HepG2 (cell line): ENCODE data around the gene E2F1. TPM values are rescaled to one million over a fixed set of nuclear protein-coding genes. Genes with fewer than 3 reads are reported as not detected.

Experiments used
- AKAP8 ChIP-seq: sonication (generic); formaldehyde crosslinking; IDR thresholded peaks from 2 replicates; pipeline ENCODE4 v1.5.1; 2020; ENCODE audit warnings: mild to moderate bottlenecking, missing genetic modification reagents
- FOXC1 ChIP-seq: sonication (generic); formaldehyde crosslinking; IDR thresholded peaks from 2 replicates; pipeline ENCODE4 v1.8.0; 2022; ENCODE audit warnings: mild to moderate bottlenecking, missing genetic modification reagents, borderline replicate concordance
- GZF1 ChIP-seq: sonication (generic); formaldehyde crosslinking; IDR thresholded peaks from 2 replicates; pipeline ENCODE4 v1.5.1; 2020; ENCODE audit warnings: mild to moderate bottlenecking, missing genetic modification reagents
- HIC2 ChIP-seq: sonication (generic); formaldehyde crosslinking; IDR thresholded peaks from 2 replicates; pipeline ENCODE4 v1.9.0; 2022; ENCODE audit warnings: low read depth, missing genetic modification reagents
- JUN ChIP-seq: sonication (generic); formaldehyde crosslinking; IDR thresholded peaks from 2 replicates; pipeline ENCODE4 v1.4.0; 2020; ENCODE audit warnings: mild to moderate bottlenecking, missing genetic modification reagents
- MTF2 ChIP-seq: sonication (generic); formaldehyde crosslinking; IDR thresholded peaks from 2 replicates; pipeline ENCODE4 v1.5.0; 2020; ENCODE audit warnings: missing genetic modification reagents, borderline replicate concordance
- NCOA1 ChIP-seq: sonication (generic); formaldehyde crosslinking; IDR thresholded peaks from 2 replicates; pipeline ENCODE4 v1.9.0; 2021; ENCODE audit warnings: missing genetic modification reagents
- NR1H2 ChIP-seq: sonication (generic); formaldehyde crosslinking; IDR thresholded peaks from 2 replicates; pipeline ENCODE4 v1.8.1; 2022; ENCODE audit warnings: low read depth, missing genetic modification reagents, borderline replicate concordance
- POGZ ChIP-seq: sonication (generic); formaldehyde crosslinking; IDR thresholded peaks from 2 replicates; pipeline ENCODE4 v1.4.0; 2020; ENCODE audit warnings: mild to moderate bottlenecking, missing genetic modification reagents
- RAD51 ChIP-seq: fragments of 450-650 bp; IDR thresholded peaks from 2 replicates; pipeline ENCODE4 v1.6.1; 2016; ENCODE audit warnings: borderline replicate concordance
- RXRA ChIP-seq: sonication (generic); formaldehyde crosslinking; IDR thresholded peaks from 2 replicates; pipeline ENCODE4 v1.5.1; 2020; ENCODE audit warnings: missing genetic modification reagents
- SMC3 ChIP-seq: IDR thresholded peaks from 2 replicates; pipeline ENCODE4 v1.6.1; 2011; ENCODE audit warnings: low read length, improper control_type of control experiment
- TBX2 ChIP-seq: sonication (generic); formaldehyde crosslinking; IDR thresholded peaks from 2 replicates; pipeline ENCODE4 v1.5.0; 2020; ENCODE audit warnings: missing genetic modification reagents, mild to moderate bottlenecking, borderline replicate concordance
- TOPORS ChIP-seq: sonication (generic); formaldehyde crosslinking; IDR thresholded peaks from 2 replicates; pipeline ENCODE4 v1.8.0; 2023; ENCODE audit warnings: mild to moderate bottlenecking, missing genetic modification reagents
- ZNF292 ChIP-seq: sonication (generic); formaldehyde crosslinking; IDR thresholded peaks from 2 replicates; pipeline ENCODE4 v1.8.1; 2022; ENCODE audit warnings: mild to moderate bottlenecking, low read depth, missing genetic modification reagents, borderline replicate concordance
- ZNF580 ChIP-seq: IDR thresholded peaks from 2 replicates; pipeline ENCODE4 v1.6.1; 2016; ENCODE audit warnings: low read depth, borderline replicate concordance
- ZNF703 ChIP-seq: sonication (generic); formaldehyde crosslinking; IDR thresholded peaks from 2 replicates; pipeline ENCODE4 v1.5.1; 2020; ENCODE audit warnings: missing genetic modification reagents, mild to moderate bottlenecking, moderate library complexity, borderline replicate concordance
- ZNF777 ChIP-seq: sonication (generic); formaldehyde crosslinking; IDR thresholded peaks from 2 replicates; pipeline ENCODE4 v1.4.0; 2020; ENCODE audit warnings: missing genetic modification reagents
- ZNF782 ChIP-seq: sonication (generic); formaldehyde crosslinking; IDR thresholded peaks from 2 replicates; pipeline ENCODE4 v1.4.0; 2020; ENCODE audit warnings: missing genetic modification reagents, mild to moderate bottlenecking, borderline replicate concordance
- ZNF891 ChIP-seq: sonication (generic); formaldehyde crosslinking; IDR thresholded peaks from 2 replicates; pipeline ENCODE4 v1.5.0; 2020; ENCODE audit warnings: mild to moderate bottlenecking, missing genetic modification reagents
- polyA plus RNA-seq, 8 experiments: library from polyadenylated mRNA; depleted of rRNA in 3 of 8; stranded (reverse) in 7 of 8; unstranded in 1 of 8; fragments of >200 nt; fragmentation: Illumina TruSeq in 4 of 8; extraction: Trizol in 4 of 8; gene quantifications; 2 replicates each; pipeline versions ENCODE4 v1.2.1 to v1.2.3, GENCODE V29; 2011 to 2016; ENCODE audit warnings: low read depth in 4 of 8, missing spikeins in 1 of 8, mixed read lengths in 1 of 8; ENCODE audit not compliant: insufficient read depth in 1 of 8
- total RNA-seq, 5 experiments: library from RNA; depleted of rRNA; stranded (reverse); fragments of >200 nt; fragmentation: Illumina TruSeq; extraction: Trizol; gene quantifications; 2 replicates each; pipeline ENCODE4 v1.2.3, GENCODE V29; 2016; ENCODE audit warnings: low read depth in 1 of 5
- TF ChIP-seq, protein P1 (sequence below): sonication (generic); formaldehyde crosslinking; IDR thresholded peaks from 2 replicates; pipeline ENCODE4 v1.5.1; 2020; ENCODE audit warnings: mild to moderate bottlenecking, missing genetic modification reagents, moderate library complexity
- TF ChIP-seq, protein P2 (sequence below): sonication (generic); formaldehyde crosslinking; IDR thresholded peaks from 2 replicates; pipeline ENCODE4 v1.4.0; 2020; ENCODE audit warnings: missing genetic modification reagents, mild to moderate bottlenecking, borderline replicate concordance

Gene E2F1
- total and polyA plus RNA-seq, 2 of the 13 experiments (the other 11 are each of a cell fraction or from before 2014, with no cell fraction given): 25.5 to 39.4 TPM

DNA sequence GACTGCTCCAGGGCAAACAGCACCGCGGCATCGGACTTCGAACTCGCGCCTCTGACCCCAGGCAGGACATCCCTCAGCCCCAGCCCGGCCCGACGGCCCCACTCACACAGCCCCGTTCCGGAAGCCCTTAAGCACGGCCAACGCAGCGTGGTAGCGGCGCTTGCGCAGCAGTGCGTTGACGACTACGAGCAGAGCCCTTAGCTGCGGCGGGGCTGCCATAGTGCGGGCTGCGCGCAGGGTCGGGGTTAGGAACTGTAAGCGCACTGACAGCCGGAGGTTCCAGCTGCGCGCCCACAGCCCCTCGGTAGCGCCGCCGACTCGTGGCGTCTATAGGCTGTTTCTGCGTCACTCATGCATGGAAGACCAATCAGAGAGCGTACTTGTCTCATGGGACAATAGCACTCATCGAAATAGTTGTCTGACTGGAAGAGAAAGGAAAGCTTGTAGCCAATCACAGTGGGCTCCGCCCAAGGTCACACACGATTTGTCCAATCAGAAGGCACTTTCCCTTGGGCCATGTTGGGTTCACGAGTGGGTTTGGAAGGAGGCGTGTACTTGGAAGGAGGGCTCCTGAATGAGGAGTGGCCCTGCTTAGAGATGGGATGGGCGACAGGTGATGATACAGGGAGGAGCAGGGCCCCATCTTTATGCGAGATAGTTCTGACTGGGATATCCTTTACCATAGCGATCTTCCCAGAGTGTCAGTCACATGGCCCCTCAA is 34.0 kb upstream of the E2F1 start, which contains the start of gene PXMP4 (continued):
- TF ChIP-seq, protein P1, sequence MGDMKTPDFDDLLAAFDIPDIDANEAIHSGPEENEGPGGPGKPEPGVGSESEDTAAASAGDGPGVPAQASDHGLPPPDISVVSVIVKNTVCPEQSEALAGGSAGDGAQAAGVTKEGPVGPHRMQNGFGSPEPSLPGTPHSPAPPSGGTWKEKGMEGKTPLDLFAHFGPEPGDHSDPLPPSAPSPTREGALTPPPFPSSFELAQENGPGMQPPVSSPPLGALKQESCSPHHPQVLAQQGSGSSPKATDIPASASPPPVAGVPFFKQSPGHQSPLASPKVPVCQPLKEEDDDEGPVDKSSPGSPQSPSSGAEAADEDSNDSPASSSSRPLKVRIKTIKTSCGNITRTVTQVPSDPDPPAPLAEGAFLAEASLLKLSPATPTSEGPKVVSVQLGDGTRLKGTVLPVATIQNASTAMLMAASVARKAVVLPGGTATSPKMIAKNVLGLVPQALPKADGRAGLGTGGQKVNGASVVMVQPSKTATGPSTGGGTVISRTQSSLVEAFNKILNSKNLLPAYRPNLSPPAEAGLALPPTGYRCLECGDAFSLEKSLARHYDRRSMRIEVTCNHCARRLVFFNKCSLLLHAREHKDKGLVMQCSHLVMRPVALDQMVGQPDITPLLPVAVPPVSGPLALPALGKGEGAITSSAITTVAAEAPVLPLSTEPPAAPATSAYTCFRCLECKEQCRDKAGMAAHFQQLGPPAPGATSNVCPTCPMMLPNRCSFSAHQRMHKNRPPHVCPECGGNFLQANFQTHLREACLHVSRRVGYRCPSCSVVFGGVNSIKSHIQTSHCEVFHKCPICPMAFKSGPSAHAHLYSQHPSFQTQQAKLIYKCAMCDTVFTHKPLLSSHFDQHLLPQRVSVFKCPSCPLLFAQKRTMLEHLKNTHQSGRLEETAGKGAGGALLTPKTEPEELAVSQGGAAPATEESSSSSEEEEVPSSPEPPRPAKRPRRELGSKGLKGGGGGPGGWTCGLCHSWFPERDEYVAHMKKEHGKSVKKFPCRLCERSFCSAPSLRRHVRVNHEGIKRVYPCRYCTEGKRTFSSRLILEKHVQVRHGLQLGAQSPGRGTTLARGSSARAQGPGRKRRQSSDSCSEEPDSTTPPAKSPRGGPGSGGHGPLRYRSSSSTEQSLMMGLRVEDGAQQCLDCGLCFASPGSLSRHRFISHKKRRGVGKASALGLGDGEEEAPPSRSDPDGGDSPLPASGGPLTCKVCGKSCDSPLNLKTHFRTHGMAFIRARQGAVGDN (CRISPR knock-in tag): peak; percentile 73
- TF ChIP-seq RXRA: peak; percentile 30; the same call in 1 of the 2 replicates
- TF ChIP-seq ZNF703 (CRISPR knock-in tag): no peak
- 0 out of 2 replicates have a peak, but pooled peaks have one; percentile 41 for TF ChIP-seq NR1H2 (CRISPR knock-in tag)
- no peak for TF ChIP-seq RAD51
- TF ChIP-seq ZNF292 (CRISPR knock-in tag): peak; percentile 82; the same call in 1 of the 2 replicates
- peak; percentile 32 for TF ChIP-seq POGZ (CRISPR knock-in tag)
- TF ChIP-seq FOXC1 (CRISPR knock-in tag): no peak
- peak; percentile 72; the same call in 1 of the 2 replicates for TF ChIP-seq MTF2 (CRISPR knock-in tag)
- TF ChIP-seq ZNF891 (CRISPR knock-in tag): peak; percentile 60; the same call in 1 of the 2 replicates
- TF ChIP-seq TOPORS (CRISPR knock-in tag): 0 out of 2 replicates have a peak, but pooled peaks have one; percentile 4
- no peak for TF ChIP-seq HIC2 (CRISPR knock-in tag)
- TF ChIP-seq TBX2 (CRISPR knock-in tag): peak; percentile 45; the same call in 1 of the 2 replicates
- TF ChIP-seq SMC3: no peak
- TF ChIP-seq ZNF782: 0 out of 2 replicates have a peak, but pooled peaks have one; percentile 50
- TF ChIP-seq, protein P2, sequence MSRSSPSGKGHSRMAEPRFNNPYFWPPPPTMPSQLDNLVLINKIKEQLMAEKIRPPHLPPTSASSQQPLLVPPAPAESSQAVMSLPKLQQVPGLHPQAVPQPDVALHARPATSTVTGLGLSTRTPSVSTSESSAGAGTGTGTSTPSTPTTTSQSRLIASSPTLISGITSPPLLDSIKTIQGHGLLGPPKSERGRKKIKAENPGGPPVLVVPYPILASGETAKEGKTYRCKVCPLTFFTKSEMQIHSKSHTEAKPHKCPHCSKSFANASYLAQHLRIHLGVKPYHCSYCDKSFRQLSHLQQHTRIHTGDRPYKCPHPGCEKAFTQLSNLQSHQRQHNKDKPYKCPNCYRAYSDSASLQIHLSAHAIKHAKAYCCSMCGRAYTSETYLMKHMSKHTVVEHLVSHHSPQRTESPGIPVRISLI (CRISPR knock-in tag): peak; percentile 52; the same call in 1 of the 2 replicates
- 0 out of 2 replicates have a peak, but pooled peaks have one; percentile 20 for TF ChIP-seq ZNF580
- TF ChIP-seq NCOA1 (CRISPR knock-in tag): 0 out of 2 replicates have a peak, but pooled peaks have one; percentile 76
- TF ChIP-seq AKAP8 (CRISPR knock-in tag): no peak
- 0 out of 2 replicates have a peak, but pooled peaks have one; percentile 11 for TF ChIP-seq ZNF777 (CRISPR knock-in tag)
- 0 out of 2 replicates have a peak, but pooled peaks have one; percentile 22 for TF ChIP-seq JUN (CRISPR knock-in tag)
- peak; percentile 34; the same call in 1 of the 2 replicates for TF ChIP-seq GZF1 (CRISPR knock-in tag)
